DMS 273 (cell line): ENCODE measurements around the gene ZNF268.
"Not testable (repeated sequence)": the region's sequence is repeated elsewhere in the genome, so short reads cannot be mapped to it uniquely, and the experiment has no call there.

Experiments
- DNase-seq: peaks from one replicate; lab custom pipeline; 2025; ENCODE audit not compliant: unreplicated experiment; lab: John Stamatoyannopoulos, UW

ZNF268 gene

GRCh38 chr12:133226690-133227089, 45.4 kb downstream of the ZNF268 start:
- no peak for DNase-seq

DNA sequence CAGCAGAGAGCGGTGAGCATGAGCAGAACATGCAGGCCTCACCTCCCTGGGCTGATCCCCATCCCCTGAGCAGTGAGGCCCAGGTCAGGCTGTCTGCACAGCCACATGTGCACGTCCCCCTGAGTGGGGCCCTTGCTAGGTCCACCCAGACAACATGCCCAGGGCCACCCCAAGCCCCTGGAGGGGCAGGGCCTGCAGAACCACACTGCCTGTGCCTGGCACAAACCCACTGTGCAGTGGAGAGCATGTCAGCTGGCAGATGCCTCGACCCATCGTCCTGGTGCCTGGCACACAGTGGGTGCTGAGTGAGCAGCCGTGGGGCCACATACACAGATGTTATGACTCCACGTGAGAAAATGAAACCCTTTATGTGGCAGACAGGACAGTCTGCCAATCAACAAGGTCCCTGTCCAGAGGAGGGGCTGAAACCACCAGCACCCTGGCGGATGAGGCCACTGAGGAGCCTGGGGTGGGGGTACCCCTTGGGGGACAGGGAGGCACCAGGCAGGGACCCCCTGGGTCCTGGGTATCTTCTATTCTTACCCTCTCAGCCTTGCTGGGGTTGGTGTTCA, 46.1 kb downstream of the ZNF268 start:
- DNase-seq: no peak

GRCh38 chr12:133231001-133231400, 49.7 kb downstream of the ZNF268 start:
- DNase-seq: no peak

DNA sequence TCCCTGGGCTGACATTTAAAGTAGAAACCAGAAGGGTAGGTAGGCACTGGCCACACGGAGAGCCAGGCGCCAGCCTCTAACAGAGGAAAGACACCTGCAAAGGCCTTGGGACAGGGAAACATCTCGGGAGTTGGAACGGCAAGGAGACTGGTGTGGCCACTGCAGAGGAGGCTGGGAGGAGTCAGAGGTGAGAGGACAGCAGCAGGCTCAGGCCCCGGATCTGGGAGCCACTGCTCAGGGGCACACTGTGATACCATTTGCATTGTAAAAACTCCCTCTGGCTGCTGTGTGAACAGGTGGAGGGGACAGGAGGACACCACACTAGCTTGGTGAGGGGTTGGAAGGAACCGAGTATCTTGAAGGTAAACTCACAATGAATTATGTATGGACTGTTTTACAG, 51.7 kb downstream of the ZNF268 start:
- no peak for DNase-seq

DNA sequence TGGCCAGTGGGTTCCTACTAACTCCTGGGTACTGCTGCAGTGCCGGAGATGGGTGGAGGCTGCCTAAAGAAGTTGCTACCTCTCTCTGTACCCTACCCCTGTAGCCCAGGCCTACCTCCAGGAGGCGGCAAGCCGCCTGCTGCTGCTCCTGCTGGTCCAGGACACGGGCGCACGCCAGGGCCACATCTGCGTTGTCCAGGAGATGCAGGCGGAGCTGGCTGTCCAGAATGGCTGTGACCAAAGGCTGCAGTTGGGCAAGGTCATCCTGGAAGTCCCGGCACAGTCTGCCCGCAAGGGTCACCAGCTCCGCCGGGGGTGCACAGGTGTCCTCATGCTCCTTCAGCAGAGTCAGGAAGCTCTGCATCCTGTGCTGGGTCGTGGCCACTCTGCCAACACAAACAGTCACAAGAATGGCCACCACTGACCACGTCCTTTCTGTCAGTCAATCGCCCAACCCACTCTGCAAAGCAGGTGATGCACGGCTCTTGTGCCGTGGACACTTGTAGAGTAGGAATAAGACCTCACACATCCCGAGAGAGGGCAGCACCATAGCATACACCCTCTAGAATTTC, 52.8 kb downstream of the ZNF268 start:
- DNase-seq: no peak

GRCh38 chr12:133234971-133235370, 53.7 kb downstream of the ZNF268 start:
- DNase-seq: no peak

DNA sequence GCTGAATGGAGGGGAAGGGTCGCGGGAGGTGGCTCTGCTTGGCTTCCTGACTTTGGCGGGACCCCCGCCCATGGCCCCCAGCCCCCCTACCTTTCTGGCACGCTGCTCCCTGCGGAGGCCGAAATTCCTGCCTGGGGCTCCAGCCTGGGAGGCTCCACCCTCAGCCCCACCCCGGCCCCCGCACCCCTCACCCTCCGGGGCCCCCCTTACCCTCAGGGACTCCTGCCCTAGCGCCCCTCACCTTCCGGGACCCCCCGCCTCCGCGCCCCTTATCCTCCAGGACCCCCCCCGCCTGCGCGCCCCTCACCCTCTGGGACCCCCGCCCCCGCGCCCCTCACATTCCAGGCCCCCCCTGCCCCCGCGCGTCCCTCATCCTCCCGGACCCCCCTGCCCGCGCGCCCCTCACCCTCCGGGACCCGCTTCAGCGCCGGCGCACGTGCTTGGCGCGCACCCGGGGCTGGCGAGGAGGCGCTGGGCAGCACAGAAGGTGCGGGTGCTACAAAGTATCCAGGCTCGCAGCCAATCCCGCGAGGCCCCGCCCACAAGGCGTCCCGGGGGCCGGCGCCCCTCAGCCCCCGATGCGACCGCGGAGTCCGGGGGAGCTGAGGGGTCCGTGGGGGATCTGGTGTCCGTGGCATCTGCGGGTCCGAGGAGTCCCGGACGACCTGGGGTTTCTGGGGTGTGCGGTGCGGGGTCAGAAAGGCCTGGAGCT, 54.3 kb downstream of the ZNF268 start, which contains the start of gene ANHX:
Gene ANHX (minus strand): TSS at position 477 of the 712 bp plus-strand sequence. CDS start 1,521 bp downstream, outside the sequence.
- DNase-seq: no peak

GRCh38 chr12:133236144-133236543, 54.8 kb downstream of the ZNF268 start:
- no peak for DNase-seq

DNA sequence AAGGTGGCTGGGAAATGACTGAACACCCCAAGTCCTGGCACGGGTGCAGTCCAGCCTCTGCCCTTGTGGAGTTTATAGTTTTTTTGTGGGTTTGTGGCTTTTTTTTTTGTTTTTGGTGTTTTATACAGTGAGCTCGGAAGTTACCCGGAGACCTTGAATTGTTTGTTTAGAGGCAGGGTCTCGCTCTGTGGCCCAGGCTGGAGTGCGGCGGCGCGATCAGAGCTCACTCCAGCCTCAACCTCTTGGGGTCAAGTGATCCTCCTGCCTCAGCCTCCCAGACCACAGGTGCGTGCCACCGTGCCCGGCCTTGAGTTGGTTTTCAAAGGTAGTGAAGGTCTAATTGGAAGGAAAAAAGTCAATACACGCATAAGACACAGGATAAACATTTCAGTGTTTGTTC, 55.3 kb downstream of the ZNF268 start:
- DNase-seq: no peak

- DNase-seq: no peak
Observed at GRCh38 chr12:133251732-133252131, 70.4 kb downstream of the ZNF268 start.

GRCh38 chr12:133255833-133256232, 74.5 kb downstream of the ZNF268 start:
- not testable (repeated sequence) for DNase-seq

- no peak for DNase-seq
Observed at GRCh38 chr12:133256321-133256720, 75.0 kb downstream of the ZNF268 start.

DNA sequence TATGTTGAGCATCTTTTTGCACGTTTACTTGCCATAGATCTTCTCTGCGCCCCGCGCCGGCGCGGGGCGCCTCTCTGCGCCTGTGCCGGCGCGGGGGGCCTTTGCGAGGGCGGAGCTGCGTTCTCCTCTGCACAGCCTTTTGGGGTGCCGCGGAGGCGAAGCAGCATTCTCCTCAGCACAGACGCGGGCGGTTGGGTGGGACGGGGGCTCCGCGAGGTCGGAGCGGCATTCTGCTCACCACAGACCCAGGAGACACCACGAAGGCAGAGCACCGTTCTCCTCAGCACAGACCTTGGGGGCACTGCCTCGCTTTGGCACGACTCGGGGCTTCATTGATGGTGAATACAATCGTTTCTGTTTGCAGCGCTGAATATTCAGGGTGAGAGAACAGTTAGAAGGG, 82.9 kb downstream of the ZNF268 start:
- no peak for DNase-seq
